GM18502 (cell line): ENCODE results near the gene LRRC8A.

Experiments
- ATAC-seq: cut with Tn5 transposase; IDR thresholded peaks from one replicate; pipeline ENCODE4 v1.9.1; 2021; ENCODE audit warnings: mild to moderate bottlenecking; ENCODE audit not compliant: unreplicated experiment, poor library complexity

LRRC8A gene

GRCh38 chr9:128899566-128900322, 17.8 kb downstream of the LRRC8A start:
- no peak for ATAC-seq

GRCh38 chr9:128901379-128901778, 19.4 kb downstream of the LRRC8A start:
- no peak for ATAC-seq

- no peak for ATAC-seq
Measured at GRCh38 chr9:128901822-128902221, 19.9 kb downstream of the LRRC8A start.

DNA sequence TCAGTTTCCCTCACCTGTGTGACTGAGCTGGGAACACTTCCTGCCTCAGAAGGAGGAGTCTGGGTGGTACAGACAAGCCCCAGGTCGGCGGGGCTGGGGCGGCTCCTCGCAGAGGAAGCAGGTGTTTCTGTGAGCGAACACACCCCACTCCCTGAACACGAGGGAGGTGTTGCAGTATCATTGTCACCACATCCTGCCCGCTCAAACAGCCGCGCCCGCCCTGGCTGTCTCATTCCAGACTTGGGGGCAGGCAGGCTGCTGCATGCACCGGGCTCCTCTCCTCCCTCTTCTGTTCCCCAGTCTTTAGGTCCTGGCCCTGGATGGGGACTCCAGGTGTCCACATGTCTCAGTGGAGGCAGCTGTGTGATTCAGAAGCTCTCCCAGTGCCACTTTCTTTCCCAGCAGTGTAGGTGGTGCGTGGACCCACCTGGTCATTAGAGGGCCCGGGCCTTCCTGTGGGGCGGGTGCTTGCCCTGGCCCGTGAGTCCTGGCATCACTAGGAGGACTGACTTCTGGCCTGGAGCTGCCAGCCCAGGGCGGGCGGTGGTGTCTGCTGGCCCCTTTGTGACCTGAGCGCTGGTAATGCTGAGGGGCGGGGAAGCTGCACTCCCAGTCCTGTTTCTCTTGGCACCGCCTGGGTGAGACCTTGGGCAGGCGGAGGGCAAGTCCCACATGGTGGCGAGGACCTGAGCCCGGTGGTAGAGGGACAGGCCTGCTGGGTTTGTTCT, 20.6 kb downstream of the LRRC8A start:
- peak; percentile 83 for ATAC-seq

DNA sequence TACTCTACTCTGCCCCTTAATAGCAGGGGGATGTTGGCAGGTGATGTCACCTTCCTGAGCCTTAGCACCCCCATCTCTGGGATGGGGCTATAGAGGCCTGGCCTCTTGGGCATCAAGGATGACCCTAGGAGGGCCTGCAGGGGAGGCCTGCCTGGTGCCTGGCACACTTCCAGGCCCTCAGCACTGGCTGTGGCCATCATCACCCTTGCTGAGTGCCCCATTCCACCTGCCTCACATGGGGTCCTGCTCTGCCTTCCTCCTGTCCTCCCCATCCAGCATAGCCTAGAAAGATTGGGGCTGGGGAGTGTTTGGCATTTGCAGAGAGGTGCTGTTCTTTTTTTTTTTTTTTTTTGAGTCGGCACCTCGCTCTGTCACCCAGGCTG, 21.1 kb downstream of the LRRC8A start:
- no peak for ATAC-seq

- no peak for ATAC-seq
Measured at GRCh38 chr9:128903871-128904620, 22.1 kb downstream of the LRRC8A start.

DNA sequence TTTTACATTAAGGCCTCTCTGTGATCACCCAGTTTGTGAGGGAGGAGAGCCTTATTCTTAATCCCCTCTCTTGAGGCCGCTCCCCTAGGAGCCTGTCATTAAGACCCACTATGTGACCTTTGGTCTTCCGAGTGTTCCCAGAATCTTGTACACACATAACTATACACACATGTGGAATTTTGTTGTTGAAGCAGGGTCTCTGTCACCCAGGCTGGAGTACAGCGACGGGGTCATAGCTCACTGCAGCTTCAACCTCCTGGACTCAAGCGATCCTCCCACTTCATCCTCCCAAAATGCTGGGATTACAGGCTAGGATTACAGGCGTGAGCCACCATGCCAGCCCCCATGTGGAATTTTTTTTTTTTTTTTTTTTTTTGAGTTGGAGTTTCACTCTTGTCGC, 24.0 kb downstream of the LRRC8A start:
- no peak for ATAC-seq

DNA sequence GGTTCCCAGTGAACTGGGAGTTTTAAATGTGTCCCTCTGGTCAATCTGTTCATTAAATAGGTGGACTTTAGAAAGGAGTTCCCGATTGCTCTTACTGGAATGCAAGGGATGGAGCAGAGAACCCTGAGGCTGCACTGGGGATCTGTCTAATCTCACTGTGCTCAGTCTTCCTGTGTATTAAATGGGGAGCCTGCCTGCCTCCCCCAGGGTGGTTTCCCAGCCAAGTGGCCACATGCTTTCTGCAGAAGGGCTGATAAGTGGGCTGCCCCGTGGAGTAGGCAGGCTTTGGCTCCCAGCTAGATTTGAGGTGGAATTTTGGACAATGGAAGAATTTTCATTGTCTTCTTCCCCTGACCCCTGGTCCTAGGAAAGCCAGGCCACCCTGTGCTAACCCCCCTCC, 24.8 kb downstream of the LRRC8A start:
- ATAC-seq: no peak

DNA sequence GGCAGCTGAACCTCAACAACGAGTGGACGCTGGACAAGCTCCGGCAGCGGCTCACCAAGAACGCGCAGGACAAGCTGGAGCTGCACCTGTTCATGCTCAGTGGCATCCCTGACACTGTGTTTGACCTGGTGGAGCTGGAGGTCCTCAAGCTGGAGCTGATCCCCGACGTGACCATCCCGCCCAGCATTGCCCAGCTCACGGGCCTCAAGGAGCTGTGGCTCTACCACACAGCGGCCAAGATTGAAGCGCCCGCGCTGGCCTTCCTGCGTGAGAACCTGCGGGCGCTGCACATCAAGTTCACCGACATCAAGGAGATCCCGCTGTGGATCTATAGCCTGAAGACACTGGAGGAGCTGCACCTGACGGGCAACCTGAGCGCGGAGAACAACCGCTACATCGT, 26.4 kb downstream of the LRRC8A start:
- no peak for ATAC-seq

DNA sequence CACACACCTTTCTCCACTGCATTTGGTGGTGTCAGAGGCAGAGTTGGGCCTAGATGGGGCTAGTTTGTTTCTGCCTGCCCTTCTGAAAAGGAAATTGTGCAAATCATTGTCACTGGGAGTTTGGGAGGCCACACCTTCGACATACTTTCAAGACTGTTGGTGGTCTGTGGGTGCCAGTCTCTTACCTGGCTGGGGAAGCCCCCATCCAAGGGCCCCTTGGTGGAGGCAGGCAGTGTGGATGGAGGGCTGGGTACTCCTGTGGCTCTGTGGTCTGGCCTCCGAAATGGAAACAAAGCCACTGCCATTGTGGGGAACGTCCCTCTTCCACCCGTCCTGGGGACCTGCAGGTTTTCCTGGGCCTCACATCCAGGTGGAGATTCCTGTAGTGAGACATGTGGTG, 27.9 kb downstream of the LRRC8A start:
- ATAC-seq: no peak

DNA sequence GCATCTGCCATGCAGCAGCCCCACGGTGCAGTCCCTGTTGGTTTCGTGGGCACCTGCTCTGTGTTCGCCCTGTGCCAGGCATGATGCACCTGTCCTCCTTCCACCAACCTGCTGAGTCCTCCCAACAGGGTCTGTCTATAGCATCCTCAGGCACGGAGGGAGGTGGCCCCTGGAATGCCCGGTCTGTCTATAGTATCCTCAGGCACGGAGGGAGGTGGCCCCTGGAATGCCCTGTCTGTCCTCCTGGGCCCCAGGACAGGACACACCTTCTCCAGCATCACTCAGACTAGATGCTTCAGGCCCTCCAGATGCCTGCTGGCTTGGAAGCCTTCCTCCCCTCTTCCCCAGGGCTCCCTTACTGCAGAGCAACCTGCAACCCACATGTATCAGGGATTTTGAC, 29.0 kb downstream of the LRRC8A start:
- no peak for ATAC-seq

- ATAC-seq: no peak
Measured at GRCh38 chr9:128911529-128912035, 29.6 kb downstream of the LRRC8A start.

DNA sequence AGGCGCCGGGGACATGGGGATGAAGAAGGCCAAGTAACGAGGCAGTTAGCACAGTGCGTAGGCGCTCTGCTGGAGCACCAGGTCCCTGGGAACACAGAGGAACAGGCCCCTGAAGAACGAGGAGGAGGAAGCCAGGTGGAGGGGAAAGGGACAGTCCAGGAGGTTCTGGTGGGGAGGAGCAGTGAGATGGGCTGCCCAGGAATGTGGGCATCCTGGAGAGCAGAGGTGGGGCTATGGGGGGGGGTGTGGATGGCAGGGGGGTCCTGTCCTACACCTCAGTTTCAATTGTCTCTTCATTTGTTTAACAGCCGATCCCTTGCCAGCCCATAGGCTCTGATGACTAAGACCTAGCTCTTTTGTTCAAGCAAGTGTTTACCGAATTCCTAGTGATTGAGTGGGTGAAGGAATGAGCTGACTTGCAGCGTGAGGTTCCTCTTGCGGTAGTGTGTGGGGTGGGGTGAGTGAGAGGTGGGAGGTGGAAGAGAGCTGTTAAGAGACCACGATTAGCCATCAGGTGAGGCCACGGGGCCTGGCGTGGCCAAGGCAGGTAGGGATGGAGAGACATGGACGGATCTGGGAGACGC, 30.4 kb downstream of the LRRC8A start:
- no peak for ATAC-seq

DNA sequence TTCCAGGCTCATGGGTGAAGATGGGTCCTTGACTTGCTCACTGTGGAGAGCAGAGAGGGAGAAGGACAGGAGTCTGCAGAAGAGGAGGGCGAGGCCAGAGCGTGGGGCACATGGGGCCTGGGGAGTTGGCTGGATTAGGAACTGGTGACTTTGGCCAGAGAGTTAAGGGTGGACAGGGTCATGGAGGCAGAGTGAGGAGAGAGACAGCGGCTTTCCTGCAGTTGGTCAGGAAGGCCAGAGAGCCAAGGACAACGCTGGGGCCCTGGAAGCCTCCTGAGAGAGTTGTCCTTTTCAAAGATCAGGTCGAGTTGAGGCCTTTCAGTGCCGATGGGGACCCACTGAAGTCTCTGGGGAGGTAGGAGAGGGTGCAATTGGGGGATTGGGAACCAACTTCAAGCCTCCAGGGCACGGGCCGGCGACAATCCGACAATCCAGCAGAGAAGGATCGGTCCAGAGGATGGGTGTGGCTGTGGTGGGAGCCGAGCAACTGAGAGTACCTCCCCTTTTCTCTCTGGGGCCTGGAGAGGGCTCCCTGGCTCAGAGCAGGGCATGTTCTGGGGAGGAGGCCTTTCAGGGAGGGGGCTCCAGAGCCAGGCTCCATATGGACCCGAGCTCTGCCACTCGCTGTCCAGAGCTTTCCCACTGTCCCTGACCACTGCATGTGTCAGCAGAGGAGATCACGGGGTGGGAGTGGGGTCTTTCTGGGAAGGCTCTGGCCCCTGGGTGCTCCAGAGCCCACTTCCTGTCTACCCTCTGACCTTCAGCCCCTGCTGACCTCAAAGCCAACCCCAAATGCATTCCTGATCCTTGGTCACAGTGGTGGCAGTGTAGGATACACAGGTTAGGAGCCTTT, 31.3 kb downstream of the LRRC8A start:
- no peak for ATAC-seq

GRCh38 chr9:128913995-128914772, 32.3 kb downstream of the LRRC8A start:
- ATAC-seq: no peak

GRCh38 chr9:128916204-128916603, 34.3 kb downstream of the LRRC8A start:
- no peak for ATAC-seq

DNA sequence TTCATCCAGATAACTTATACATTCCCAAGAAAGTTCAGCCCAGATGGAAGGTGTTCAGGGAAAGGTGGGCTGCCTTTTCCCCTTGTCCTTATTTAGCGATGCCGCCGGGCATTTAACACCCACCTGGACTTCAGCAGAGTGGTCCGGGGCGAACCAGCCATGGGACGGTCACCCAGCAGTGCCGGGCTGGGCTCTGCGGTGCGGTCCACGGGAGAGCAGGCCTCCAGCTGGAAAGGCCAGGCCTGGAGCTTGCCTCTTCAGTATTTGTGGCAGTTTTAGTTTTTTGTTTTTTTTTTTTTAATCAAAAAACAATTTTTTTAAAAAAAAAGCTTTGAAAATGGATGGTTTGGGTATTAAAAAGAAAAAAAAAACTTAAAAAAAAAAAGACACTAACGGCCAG, 34.8 kb downstream of the LRRC8A start:
- no peak for ATAC-seq

- no peak for ATAC-seq
Measured at GRCh38 chr9:128917151-128917849, 35.4 kb downstream of the LRRC8A start.
